Non-pigmented ciliary epithelial cell (primary cell): Measurements from ENCODE around the gene PGAP3.

Source experiments
- DNase-seq: peaks from one replicate; pipeline ENCODE4 v3.0.0-alpha.2; 2010; ENCODE audit warnings: low read depth

Gene PGAP3

DNA sequence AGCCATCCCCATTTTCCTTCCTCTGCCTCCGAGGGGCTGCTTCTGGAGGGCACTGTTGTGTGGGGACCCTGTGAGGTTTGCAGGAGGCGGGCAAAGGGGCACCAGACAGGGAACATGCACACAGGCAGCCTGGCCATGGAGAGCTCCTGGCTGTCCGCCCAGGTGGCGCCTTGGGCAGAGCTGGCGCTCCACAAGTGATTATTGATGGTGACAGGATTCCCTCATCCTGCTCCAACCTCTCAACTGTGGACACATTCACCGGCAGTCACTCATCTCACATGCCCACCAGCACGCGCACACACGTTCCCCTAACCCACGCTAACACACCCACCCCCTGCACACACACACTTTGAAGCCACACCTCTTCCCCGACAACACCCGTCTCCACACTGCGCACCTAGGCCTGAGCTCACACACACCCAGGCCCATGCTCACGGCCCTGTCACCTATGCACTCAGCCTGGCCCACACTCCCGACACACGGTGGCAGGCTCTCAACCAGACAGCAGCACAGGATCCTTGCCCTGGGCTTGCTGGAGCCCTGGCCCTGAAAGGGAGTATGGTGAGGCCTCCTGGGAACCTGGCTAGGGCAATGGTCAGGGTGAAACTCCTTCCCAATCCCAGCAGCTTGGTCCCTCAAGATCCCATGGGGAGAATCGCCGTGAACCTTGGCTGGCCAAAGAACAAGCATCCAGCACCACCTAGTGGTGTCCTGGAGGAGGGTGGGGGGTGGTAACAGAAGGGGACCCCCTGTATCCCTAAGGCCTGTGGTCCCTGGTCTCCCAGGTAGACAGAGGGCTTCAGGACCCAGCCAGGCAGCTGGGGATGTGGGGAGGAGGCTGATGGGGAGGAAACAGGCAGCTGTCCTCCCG lies 16.0 kb downstream of the PGAP3 start:
- DNase-seq, result no peak

DNA sequence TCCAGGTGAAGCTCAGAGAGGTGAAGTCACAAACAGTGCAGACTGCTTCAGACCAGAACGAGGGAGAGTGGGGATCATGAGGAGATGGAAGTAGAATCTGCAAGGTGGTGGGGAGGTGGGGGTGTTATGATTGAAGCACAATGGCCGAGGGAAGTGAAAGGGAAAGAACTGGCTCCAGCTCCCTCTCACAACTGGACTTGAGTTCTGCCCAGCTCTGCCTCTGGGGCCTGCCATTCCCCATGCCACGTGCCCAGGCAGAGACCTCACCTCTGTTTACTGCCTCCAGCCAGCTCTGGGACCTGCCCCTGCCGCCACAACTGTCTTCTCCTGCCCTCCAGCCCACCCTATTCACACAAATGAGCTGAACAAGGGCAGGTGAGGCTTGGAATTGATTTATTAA lies 17.1 kb downstream of the PGAP3 start:
- DNase-seq, result no peak

DNA sequence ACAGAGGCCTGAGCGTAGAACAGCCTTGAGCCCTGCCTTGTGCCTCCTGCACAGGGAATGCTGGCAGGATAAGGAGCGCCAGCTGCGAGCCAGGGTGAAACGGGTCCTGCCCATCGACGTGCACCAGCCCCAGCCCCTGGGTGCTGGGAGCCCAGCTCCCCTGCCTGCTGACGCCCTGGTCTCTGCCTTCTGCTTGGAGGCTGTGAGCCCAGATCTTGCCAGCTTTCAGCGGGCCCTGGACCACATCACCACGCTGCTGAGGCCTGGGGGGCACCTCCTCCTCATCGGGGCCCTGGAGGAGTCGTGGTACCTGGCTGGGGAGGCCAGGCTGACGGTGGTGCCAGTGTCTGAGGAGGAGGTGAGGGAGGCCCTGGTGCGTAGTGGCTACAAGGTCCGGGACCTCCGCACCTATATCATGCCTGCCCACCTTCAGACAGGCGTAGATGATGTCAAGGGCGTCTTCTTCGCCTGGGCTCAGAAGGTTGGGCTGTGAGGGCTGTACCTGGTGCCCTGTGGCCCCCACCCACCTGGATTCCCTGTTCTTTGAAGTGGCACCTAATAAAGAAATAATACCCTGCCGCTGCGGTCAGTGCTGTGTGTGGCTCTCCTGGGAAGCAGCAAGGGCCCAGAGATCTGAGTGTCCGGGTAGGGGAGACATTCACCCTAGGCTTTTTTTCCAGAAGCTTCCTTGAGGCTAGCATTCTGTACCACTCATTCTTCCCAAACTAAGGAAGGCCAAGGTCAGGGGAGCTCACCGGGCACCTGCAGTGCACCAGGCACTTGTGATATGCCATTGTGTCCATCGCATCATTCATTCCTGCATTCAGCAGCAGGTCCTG lies 17.7 kb downstream of the PGAP3 start:
- DNase-seq, result no peak

- no peak for DNase-seq
Observed at GRCh38 chr17:39667945-39668924, 19.6 kb downstream of the PGAP3 start, which contains the start of gene PNMT. PNMT (plus strand) TSS chr17:39668453; CDS start chr17:39668476, 23 bp downstream.

- DNase-seq, result no peak
Observed at GRCh38 chr17:39667262-39667944, 20.5 kb downstream of the PGAP3 start.

GRCh38 chr17:39666601-39667261 lies 21.1 kb downstream of the PGAP3 start:
- no peak for DNase-seq

DNA sequence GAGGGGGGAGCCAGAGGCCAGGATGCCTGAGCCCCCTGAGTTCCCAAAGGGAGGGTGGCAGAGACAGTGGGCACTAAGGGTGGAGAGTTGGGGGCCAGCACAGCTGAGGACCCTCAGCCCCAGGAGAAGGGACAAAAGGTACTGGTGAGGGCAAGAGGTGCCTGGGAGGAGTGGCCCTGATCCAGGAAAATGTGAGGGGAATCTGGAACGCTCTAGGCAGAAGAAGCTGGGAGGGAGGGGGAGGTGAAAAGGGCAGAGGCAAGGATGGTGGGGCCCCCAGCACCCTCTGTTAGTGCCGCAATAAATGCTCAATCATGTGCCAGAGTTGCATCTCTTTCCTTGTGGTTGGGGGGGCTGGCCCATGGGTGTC lies 21.6 kb downstream of the PGAP3 start:
- no peak for DNase-seq

- no peak for DNase-seq
Observed at GRCh38 chr17:39665642-39666224, 22.1 kb downstream of the PGAP3 start.

DNA sequence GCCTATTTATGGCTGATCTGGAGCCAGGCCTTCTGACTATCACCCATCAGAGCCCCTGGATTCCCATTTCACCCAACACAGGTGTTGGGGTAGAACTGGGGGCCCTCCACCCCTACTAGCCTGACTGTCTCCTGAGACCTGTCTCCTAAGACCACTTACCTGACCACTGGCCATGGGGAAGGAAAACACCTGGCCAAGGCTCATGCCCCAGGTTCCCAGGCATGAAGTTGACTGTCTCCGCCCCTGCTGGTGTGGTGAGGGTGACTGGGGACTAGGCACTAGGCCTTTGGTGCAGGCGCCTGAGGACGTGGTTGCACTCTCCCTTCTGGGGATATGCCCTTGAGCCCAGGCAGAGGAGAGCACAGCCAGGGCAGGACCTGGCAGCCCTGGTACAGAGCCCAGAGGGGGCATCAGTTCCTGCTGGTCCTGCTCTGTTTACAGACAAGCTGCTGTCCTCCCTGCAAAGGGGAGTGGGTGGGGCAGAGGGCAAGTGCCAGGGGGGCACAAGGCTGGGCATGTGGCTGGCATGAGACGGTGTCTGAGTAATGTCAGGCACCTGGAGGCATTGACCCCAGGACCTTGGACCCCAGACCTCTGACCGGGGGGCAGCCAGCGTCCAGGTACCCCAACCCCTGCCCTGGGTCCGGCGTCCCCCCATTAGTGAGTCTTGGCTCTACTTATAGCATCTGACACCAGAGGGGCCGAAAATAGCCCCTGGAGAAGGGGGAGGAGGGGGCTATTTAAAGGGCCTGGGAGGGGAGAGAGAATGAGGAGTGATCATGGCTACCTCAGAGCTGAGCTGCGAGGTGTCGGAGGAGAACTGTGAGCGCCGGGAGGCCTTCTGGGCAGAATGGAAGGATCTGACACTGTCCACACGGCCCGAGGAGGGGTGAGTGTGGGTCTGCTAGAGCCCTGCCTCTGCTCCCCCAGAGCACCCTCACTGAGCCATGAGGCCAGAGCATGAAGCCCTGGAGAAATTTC lies 23.0 kb downstream of the PGAP3 start, which contains the start of gene TCAP:
TSS of gene TCAP (plus strand) at position 769 of the 981 bp plus-strand sequence. CDS start at position 780, 11 bp downstream.
- no peak for DNase-seq

DNA sequence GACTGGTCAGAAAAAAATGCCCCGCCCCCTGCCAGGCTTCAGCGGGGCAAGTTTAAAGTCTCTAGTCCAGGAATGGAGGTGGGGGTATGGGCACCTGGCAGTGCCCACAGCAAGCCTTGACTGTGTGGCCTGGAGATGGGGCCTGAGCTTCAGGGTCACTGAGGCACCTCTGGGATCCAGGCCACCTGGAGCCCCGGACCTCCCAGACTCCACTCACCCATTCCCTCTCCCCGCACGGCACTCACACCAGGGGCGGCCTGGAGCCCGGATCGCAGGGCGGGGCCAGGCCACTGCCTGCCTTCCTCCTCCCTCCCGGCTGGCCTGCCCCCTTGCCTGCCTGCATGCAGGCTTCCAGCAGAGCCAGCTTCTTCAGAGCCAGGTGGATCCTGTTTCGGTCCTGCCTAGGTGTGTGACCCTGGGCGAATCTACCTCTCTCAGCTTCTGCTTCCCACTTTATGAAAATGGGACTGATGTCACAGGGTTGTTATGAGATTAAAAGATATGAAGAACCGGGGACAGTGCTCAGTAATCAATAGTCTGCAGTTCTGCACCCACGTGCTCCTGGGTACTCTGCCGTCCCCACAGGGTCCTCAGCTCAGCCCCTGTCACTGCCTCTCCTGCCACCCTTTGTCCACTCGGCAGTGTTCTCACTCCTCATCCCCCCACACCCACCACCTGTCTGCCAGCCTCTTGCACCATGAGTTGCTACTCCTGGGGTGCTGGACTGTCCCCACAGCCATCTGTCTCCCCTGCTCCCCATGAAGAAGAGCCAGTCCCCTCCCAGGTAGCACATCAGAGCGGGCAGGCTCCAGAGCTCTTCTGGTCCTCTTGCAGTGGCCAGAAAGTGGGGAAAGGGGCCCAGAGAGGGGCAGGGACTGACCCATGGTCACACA lies 23.9 kb downstream of the PGAP3 start:
- no peak for DNase-seq

GRCh38 chr17:39663340-39663687 lies 24.5 kb downstream of the PGAP3 start:
- DNase-seq, result no peak

DNA sequence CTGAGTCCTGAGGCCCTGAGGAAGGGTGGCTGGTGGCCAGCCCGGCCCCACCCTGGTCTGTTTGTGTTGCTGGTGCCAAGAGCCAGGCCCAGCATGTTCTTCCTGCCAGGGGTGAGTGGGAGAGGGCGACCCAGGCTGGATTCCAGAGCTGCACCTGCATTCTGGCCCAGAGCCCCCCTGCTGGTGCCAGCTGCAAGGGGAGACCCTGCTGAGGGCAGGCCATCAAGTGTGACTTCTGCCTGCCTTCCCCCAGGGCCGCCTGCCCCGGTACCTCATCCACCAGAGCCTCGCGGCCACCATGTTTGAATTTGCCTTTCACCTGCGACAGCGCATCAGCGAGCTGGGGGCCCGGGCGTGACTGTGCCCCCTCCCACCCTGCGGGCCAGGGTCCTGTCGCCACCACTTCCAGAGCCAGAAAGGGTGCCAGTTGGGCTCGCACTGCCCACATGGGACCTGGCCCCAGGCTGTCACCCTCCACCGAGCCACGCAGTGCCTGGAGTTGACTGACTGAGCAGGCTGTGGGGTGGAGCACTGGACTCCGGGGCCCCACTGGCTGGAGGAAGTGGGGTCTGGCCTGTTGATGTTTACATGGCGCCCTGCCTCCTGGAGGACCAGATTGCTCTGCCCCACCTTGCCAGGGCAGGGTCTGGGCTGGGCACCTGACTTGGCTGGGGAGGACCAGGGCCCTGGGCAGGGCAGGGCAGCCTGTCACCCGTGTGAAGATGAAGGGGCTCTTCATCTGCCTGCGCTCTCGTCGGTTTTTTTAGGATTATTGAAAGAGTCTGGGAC lies 25.1 kb downstream of the PGAP3 start:
- DNase-seq, result no peak

DNA sequence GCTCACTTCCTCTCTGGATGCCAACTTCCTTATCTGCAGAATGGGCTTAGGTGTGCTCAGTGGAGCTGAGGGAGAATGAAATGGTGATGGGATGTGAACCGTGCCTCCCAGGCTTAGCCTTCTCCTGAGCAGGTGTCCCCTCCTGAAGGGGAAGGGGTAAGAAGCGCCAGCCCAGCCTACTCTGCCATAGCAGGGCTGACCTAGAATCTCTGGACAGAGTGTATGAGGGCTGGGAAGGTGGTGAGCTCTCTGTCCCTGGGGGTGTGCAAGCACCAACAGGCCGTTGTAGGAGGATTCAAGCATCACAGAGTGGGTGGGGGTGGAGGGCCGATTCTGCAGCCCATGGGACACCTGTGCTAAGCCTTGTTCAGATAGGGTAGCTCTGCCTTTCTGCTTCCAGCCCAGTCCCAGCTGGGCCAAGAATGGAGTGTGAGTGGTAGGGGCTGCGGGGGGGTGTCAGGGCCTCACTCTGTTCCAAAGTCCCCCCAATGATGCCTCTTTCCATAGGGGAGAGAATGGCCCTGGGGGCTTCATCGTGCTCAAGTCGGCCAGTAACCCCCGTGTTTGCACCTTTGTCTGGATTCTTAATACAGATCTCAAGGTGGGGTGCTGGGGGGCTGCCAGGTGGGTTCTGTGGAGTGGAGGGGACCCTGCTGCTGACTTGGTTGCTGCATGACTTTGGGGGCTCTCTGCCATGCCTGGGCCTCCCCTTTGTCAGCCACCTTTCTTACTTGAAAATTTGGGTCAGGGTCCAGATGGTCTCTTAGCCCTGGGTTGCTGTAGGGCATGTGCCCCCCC lies 25.9 kb downstream of the PGAP3 start:
- no peak for DNase-seq

- no peak for DNase-seq
Observed at GRCh38 chr17:39660397-39661385, 27.2 kb downstream of the PGAP3 start.

DNA sequence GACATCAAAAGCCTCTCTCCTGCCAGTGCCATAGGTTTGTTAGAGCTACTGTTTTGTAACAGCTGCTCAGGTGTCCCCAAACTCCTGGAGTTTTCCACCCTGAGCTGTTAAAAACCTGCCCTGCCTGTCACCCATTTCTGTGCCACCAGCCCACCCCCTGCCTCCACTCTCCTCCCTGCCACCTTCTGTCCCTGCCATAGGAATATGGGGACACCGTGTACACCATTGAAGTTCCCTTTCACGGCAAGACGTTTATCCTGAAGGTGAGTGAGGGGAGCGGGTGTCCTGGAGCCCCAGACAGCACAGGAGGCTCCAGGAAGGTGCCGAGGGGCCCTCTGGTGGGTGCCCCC lies 27.9 kb downstream of the PGAP3 start:
- no peak for DNase-seq
